ENCODE data around the gene MYCBP. TPM values are rescaled to one million over a fixed set of nuclear protein-coding genes. Genes with fewer than 3 reads are reported as not detected.

Gene MYCBP
- polyA plus RNA-seq, 1 donor (not counting 4 experiments of a cell fraction or from before 2014, with no cell fraction given): 39.9 TPM

- Histone ChIP-seq H3K27ac (ENCODE audit: control insufficient read depth, insufficient read depth, low read length) (peak overlapping the region; percentile 95), H3K27me3 (ENCODE audit: control insufficient read depth, extremely low read depth, insufficient read depth, low read length) (no peaks in the 10 kb centered on the region), H3K4me3 (ENCODE audit: control insufficient read depth in 2 of 3, extremely low read depth in 1 of 3, insufficient read depth in 2 of 3, low read depth in 1 of 3, low read length in 3 of 3) (peak overlapping the region; percentile 65 to 92 (median 83)), H3K9ac (ENCODE audit: control insufficient read depth, extremely low read depth, insufficient read depth, low read length) (peak overlapping the region; percentile 91), H3K79me2 (ENCODE audit: control insufficient read depth, insufficient read depth, low read length) (peaks cover 29% of the 10 kb centered on the region), H3K4me2 (ENCODE audit: control insufficient read depth, extremely low read depth, insufficient read depth, low read depth, low read length) (peak overlapping the region; percentile 93), H4K20me1 (ENCODE audit: control insufficient read depth, extremely low read depth, insufficient read depth, low read length) (peaks cover 4% of the 10 kb centered on the region), H3K36me3 (ENCODE audit: control insufficient read depth in 2 of 2, extremely low read depth in 1 of 2, insufficient read depth in 2 of 2, low read length in 2 of 2) (peaks cover 5 to 16% of the 10 kb centered on the region in 2 experiments), H3K9me1 (ENCODE audit: control insufficient read depth, extremely low read depth, insufficient read depth, low read length) (no peaks in the 10 kb centered on the region), H2AFZ (ENCODE audit: control insufficient read depth, low read length) (peak overlapping the region; percentile 78), H3K9me3 (ENCODE audit: control insufficient read depth, low read depth, low read length) (no peaks in the 10 kb centered on the region), H3K4me1 (ENCODE audit: control insufficient read depth, extremely low read depth, insufficient read depth, low read length) (peaks cover 17% of the 10 kb centered on the region)
- DNase-seq (ENCODE audit: low read depth, low spot score): peak; percentile 36
- peak; percentile 71 for FAIRE-seq
- dilution Hi-C loops (cut with MboI; ENCODE audit: extremely low pct_ligation_motif_present, low sequenced_read_pairs): no loop called here
- TF ChIP-seq EZH2 (IDR thresholded peaks at IDR 0.05; ENCODE audit: low read length) (no peak), CTCF (optimal IDR thresholded peaks at IDR 0.05 in 1 of 3, IDR thresholded peaks at IDR 0.05 in 1 of 3, conservative IDR thresholded peaks at IDR 0.05 in 1 of 3; ENCODE audit: extremely low read depth in 1 of 3, insufficient read depth in 2 of 3, low read length in 3 of 3) (no peak)
These were observed 14.2 kb downstream of the MYCBP start for GRCh38 chr1:38858833-38859560.

- peaks cover under 1% of the 10 kb centered on the region for H3K4me1 ChIP-seq (ENCODE audit: control insufficient read depth, extremely low read depth, insufficient read depth, low read length)
- H2AFZ ChIP-seq (ENCODE audit: control insufficient read depth, low read length): no peak overlapping the region
- H3K4me3 ChIP-seq (ENCODE audit: control insufficient read depth in 2 of 3, extremely low read depth in 1 of 3, insufficient read depth in 2 of 3, low read depth in 1 of 3, low read length in 3 of 3): no peak overlapping the region
- no peaks in the 10 kb centered on the region for H3K27me3 ChIP-seq (ENCODE audit: control insufficient read depth, extremely low read depth, insufficient read depth, low read length)
- no peak overlapping the region for H3K9ac ChIP-seq (ENCODE audit: control insufficient read depth, extremely low read depth, insufficient read depth, low read length)
- no peak overlapping the region for H3K4me2 ChIP-seq (ENCODE audit: control insufficient read depth, extremely low read depth, insufficient read depth, low read depth, low read length)
- H3K9me3 ChIP-seq (ENCODE audit: control insufficient read depth, low read depth, low read length): no peaks in the 10 kb centered on the region
- peaks cover 4% of the 10 kb centered on the region for H4K20me1 ChIP-seq (ENCODE audit: control insufficient read depth, extremely low read depth, insufficient read depth, low read length)
- peaks cover 16% of the 10 kb centered on the region for H3K79me2 ChIP-seq (ENCODE audit: control insufficient read depth, insufficient read depth, low read length)
- dilution Hi-C loops (cut with MboI; ENCODE audit: extremely low pct_ligation_motif_present, low sequenced_read_pairs): no loop called here
- FAIRE-seq (no peak), DNase-seq (ENCODE audit: low read depth, low spot score) (no peak)
- no peaks in the 10 kb centered on the region for H3K9me1 ChIP-seq (ENCODE audit: control insufficient read depth, extremely low read depth, insufficient read depth, low read length)
- H3K27ac ChIP-seq (ENCODE audit: control insufficient read depth, insufficient read depth, low read length): no peak overlapping the region
- no peak for TF ChIP-seq CTCF (optimal IDR thresholded peaks at IDR 0.05 in 1 of 3, IDR thresholded peaks at IDR 0.05 in 1 of 3, conservative IDR thresholded peaks at IDR 0.05 in 1 of 3; ENCODE audit: extremely low read depth in 1 of 3, insufficient read depth in 2 of 3, low read length in 3 of 3)
- H3K36me3 ChIP-seq (ENCODE audit: control insufficient read depth in 2 of 2, extremely low read depth in 1 of 2, insufficient read depth in 2 of 2, low read length in 2 of 2): peaks cover 14 to 16% of the 10 kb centered on the region in 2 experiments
These were observed 20.4 kb downstream of the MYCBP start for GRCh38 chr1:38852780-38853179.

Data from keratinocyte (primary cell).